ENCODE results near the gene LRRC4C. TPM values are rescaled to one million over a fixed set of nuclear protein-coding genes. Genes with fewer than 3 reads are reported as not detected.

The LRRC4C gene
- total and polyA plus RNA-seq, 10 of the 15 experiments (the other 5 are each of a cell fraction or from before 2014, with no cell fraction given) = 1.5 TPM; not detected in 9

DNA sequence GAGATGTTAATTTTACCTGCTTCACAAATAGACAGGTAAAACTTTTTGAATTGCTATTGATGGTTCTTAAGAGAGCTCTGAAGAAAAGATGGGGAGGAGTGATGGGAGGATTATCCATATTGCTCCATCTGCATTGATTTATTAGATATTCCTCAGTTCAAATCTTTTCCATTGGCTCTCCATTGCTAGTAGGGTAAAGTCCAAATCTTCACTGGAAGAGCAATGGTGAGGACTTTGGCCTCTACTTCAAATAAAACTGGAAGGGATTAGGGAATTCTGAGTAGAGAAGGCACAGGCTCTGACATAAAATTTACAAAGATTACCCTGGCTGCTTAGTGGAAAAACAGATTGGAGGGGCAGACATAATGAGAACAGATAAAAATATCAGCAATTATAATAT is 1024.1 kb downstream of the LRRC4C start:
- H3K79me2 ChIP-seq (ENCODE audit: control insufficient read depth, insufficient read depth, low read length) = no peaks in the 10 kb centered on the region
- SMC1A ChIA-PET (ENCODE audit: uncharacterized antibody, unreplicated experiment) = no interaction called here
- no peak overlapping the region for H2AFZ ChIP-seq (ENCODE audit: control insufficient read depth, low read depth, low read length)
- no peak overlapping the region for H3K4me3 ChIP-seq
- FAIRE-seq = no peak
- H3K9me3 ChIP-seq (replicated peaks; ENCODE audit: control insufficient read depth, insufficient read depth, low read length) = no peaks in the 10 kb centered on the region; the same call in 2 of the 3 replicates
- intact Hi-C loops (cut with micrococcal nuclease; ENCODE audit: unreplicated experiment) = no loop called here
- POLR2A ChIA-PET = no interaction called here
- in situ Hi-C loops (cut with MboI) = no loop called here
- H3K9ac ChIP-seq (ENCODE audit: control insufficient read depth, insufficient read depth, low read length) = no peak overlapping the region
- no peak overlapping the region for H3K4me2 ChIP-seq (ENCODE audit: control insufficient read depth, insufficient read depth)
- no peak for ATAC-seq
- no peaks in the 10 kb centered on the region for H3K4me1 ChIP-seq (ENCODE audit: control insufficient read depth, insufficient read depth, low read length)
- H3K36me3 ChIP-seq (ENCODE audit: control insufficient read depth in 2 of 2, insufficient read depth in 2 of 2, low read length in 1 of 2) = no peaks in the 10 kb centered on the region
- H3K27me3 ChIP-seq (replicated peaks in 1 of 2; ENCODE audit: control insufficient read depth in 2 of 2, insufficient read depth in 2 of 2, low read length in 1 of 2) = no peaks in the 10 kb centered on the region
- no peak for DNase-seq (ENCODE audit: low read depth, low spot score)
- RAD21 ChIA-PET (ENCODE audit: unreplicated experiment) = no interaction called here
- no peak overlapping the region for H3K27ac ChIP-seq (ENCODE audit: control insufficient read depth, insufficient read depth)
- no TSS peak for BruUV-seq (replicated peaks)
- no peaks in the 10 kb centered on the region for H4K20me1 ChIP-seq (ENCODE audit: control insufficient read depth, insufficient read depth)
- CTCF ChIA-PET = no interaction called here
- TF ChIP-seq IRF4 (IDR thresholded peaks at IDR 0.05; ENCODE audit: low read depth, low read length) (no peak), ZNF24 (IDR thresholded peaks at IDR 0.05) (no peak)
- TF ChIP-seq, protein P1, sequence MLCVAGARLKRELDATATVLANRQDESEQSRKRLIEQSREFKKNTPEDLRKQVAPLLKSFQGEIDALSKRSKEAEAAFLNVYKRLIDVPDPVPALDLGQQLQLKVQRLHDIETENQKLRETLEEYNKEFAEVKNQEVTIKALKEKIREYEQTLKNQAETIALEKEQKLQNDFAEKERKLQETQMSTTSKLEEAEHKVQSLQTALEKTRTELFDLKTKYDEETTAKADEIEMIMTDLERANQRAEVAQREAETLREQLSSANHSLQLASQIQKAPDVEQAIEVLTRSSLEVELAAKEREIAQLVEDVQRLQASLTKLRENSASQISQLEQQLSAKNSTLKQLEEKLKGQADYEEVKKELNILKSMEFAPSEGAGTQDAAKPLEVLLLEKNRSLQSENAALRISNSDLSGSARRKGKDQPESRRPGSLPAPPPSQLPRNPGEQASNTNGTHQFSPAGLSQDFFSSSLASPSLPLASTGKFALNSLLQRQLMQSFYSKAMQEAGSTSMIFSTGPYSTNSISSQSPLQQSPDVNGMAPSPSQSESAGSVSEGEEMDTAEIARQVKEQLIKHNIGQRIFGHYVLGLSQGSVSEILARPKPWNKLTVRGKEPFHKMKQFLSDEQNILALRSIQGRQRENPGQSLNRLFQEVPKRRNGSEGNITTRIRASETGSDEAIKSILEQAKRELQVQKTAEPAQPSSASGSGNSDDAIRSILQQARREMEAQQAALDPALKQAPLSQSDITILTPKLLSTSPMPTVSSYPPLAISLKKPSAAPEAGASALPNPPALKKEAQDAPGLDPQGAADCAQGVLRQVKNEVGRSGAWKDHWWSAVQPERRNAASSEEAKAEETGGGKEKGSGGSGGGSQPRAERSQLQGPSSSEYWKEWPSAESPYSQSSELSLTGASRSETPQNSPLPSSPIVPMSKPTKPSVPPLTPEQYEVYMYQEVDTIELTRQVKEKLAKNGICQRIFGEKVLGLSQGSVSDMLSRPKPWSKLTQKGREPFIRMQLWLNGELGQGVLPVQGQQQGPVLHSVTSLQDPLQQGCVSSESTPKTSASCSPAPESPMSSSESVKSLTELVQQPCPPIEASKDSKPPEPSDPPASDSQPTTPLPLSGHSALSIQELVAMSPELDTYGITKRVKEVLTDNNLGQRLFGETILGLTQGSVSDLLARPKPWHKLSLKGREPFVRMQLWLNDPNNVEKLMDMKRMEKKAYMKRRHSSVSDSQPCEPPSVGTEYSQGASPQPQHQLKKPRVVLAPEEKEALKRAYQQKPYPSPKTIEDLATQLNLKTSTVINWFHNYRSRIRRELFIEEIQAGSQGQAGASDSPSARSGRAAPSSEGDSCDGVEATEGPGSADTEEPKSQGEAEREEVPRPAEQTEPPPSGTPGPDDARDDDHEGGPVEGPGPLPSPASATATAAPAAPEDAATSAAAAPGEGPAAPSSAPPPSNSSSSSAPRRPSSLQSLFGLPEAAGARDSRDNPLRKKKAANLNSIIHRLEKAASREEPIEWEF (IDR thresholded peaks at IDR 0.05; ENCODE audit: insufficient replicate concordance, low read depth, low read length) = no peak

DNA sequence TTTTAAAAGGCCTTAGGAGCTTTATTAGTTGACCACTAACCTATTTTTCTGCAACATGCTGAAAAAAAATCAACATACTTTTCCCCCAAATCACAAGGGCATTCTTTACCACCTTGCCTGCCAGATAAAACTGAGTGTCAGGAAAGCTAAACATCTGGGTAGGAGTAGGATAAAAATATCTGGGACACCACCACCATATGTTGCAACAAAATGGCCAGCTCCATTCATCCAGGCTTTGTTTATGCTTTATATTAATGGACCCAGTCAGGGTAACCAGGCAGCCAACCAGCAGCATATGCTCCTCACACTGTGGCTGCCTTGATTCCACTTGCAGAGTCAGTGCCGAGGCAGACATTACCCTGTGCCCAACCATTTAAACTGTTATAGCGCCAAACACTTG is 1024.5 kb downstream of the LRRC4C start:
- no peak for FAIRE-seq
- Histone ChIP-seq H4K20me1 (ENCODE audit: control insufficient read depth, insufficient read depth) (no peaks in the 10 kb centered on the region), H3K9me3 (replicated peaks; ENCODE audit: control insufficient read depth, insufficient read depth, low read length) (no peaks in the 10 kb centered on the region; the same call in 2 of the 3 replicates), H3K4me3 (no peak overlapping the region), H3K27ac (ENCODE audit: control insufficient read depth, insufficient read depth) (no peak overlapping the region), H3K79me2 (ENCODE audit: control insufficient read depth, insufficient read depth, low read length) (no peaks in the 10 kb centered on the region), H2AFZ (ENCODE audit: control insufficient read depth, low read depth, low read length) (no peak overlapping the region), H3K9ac (ENCODE audit: control insufficient read depth, insufficient read depth, low read length) (no peak overlapping the region), H3K4me2 (ENCODE audit: control insufficient read depth, insufficient read depth) (no peak overlapping the region), H3K27me3 (replicated peaks in 1 of 2; ENCODE audit: control insufficient read depth in 2 of 2, insufficient read depth in 2 of 2, low read length in 1 of 2) (no peaks in the 10 kb centered on the region), H3K4me1 (ENCODE audit: control insufficient read depth, insufficient read depth, low read length) (no peaks in the 10 kb centered on the region), H3K36me3 (ENCODE audit: control insufficient read depth in 2 of 2, insufficient read depth in 2 of 2, low read length in 1 of 2) (no peaks in the 10 kb centered on the region)
- intact Hi-C loops (cut with micrococcal nuclease; ENCODE audit: unreplicated experiment) = no loop called here
- 31% methylated on average over 2 of the region's 2 CpGs for WGBS (ENCODE audit: insufficient coverage, insufficient replicate concordance, low lambda C conversion rate, missing lambda C conversion rate)
- in situ Hi-C loops (cut with MboI) = no loop called here
- ChIA-PET RAD21 (ENCODE audit: unreplicated experiment) (no interaction called here), POLR2A (no interaction called here), CTCF (no interaction called here), SMC1A (ENCODE audit: uncharacterized antibody, unreplicated experiment) (no interaction called here)
- BruUV-seq (replicated peaks) = no TSS peak
- DNase-seq (ENCODE audit: low read depth, low spot score) = no peak
- no peak for ATAC-seq
- TF ChIP-seq, protein P2, sequence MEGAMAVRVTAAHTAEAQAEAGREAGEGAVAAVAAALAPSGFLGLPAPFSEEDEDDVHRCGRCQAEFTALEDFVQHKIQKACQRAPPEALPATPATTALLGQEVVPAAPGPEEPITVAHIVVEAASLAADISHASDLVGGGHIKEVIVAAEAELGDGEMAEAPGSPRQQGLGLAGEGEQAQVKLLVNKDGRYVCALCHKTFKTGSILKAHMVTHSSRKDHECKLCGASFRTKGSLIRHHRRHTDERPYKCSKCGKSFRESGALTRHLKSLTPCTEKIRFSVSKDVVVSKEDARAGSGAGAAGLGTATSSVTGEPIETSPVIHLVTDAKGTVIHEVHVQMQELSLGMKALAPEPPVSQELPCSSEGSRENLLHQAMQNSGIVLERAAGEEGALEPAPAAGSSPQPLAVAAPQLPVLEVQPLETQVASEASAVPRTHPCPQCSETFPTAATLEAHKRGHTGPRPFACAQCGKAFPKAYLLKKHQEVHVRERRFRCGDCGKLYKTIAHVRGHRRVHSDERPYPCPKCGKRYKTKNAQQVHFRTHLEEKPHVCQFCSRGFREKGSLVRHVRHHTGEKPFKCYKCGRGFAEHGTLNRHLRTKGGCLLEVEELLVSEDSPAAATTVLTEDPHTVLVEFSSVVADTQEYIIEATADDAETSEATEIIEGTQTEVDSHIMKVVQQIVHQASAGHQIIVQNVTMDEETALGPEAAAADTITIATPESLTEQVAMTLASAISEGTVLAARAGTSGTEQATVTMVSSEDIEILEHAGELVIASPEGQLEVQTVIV (IDR thresholded peaks at IDR 0.05; ENCODE audit: borderline replicate concordance, partially characterized antibody) = no peak
- TF ChIP-seq NFYA (IDR thresholded peaks at IDR 0.05; ENCODE audit: borderline replicate concordance, low read depth, low read length) (no peak), ZNF207 (IDR thresholded peaks at IDR 0.05; ENCODE audit: borderline replicate concordance) (no peak), HDAC2 (IDR thresholded peaks at IDR 0.05) (no peak), YBX1 (IDR thresholded peaks at IDR 0.05) (no peak)
- TF ChIP-seq, protein P3, sequence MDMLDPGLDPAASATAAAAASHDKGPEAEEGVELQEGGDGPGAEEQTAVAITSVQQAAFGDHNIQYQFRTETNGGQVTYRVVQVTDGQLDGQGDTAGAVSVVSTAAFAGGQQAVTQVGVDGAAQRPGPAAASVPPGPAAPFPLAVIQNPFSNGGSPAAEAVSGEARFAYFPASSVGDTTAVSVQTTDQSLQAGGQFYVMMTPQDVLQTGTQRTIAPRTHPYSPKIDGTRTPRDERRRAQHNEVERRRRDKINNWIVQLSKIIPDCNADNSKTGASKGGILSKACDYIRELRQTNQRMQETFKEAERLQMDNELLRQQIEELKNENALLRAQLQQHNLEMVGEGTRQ (IDR thresholded peaks at IDR 0.05; ENCODE audit: borderline replicate concordance, low read depth, low read length) = no peak
